Adipose tissue (tissue), 3 donors: ENCODE measurements around the gene CHSY3. TPM values are rescaled to one million over a fixed set of nuclear protein-coding genes. Genes with fewer than 3 reads are reported as not detected.

ENCODE experiments used
- H3K27ac ChIP-seq: one replicate; pipeline ENCODE4 v1.5.1; 2013; ENCODE audit warnings: low read depth, low read length
- WGBS, 3 donors: extraction: QIAGEN DNeasy Blood & Tissue Kit; methylation state at CpG; one replicate each; pipeline ENCODE4 v1.1.7; 2013; 5-methylcytosine and 5-hydroxymethylcytosine counted together
- polyA plus RNA-seq, 3 donors: library from polyadenylated mRNA; stranded (reverse); fragments of 200-250 nt; gene quantifications; one replicate each; pipeline ENCODE4 v1.2.3, GENCODE V29; 2013
- donor health status: healthy with polysubstance abuse.
- donor health status: Bipolar disorder and iron deficiency.
- donor health status: healthy.

The CHSY3 gene
- polyA plus RNA-seq, 3 donors = 0.22 to 2.9 (median 0.36) TPM

- 67 to 82% (median 82%) methylated on average over 3 of the region's 3 CpGs for WGBS, 3 donors
- H3K27ac ChIP-seq = no peak overlapping the region
Observed at GRCh38 chr5:130002876-130003275, 98.6 kb downstream of the CHSY3 start.

GRCh38 chr5:130011986-130012385 is 107.7 kb downstream of the CHSY3 start:
- H3K27ac ChIP-seq = no peak overlapping the region
- 86 to 91% (median 91%) methylated on average over 3 of the region's 3 CpGs for WGBS, 3 donors

GRCh38 chr5:130017173-130017572 is 112.9 kb downstream of the CHSY3 start:
- WGBS, 3 donors = 52 to 74% (median 66%) methylated on average over 4 of the region's 4 CpGs
- H3K27ac ChIP-seq = no peak overlapping the region

- H3K27ac ChIP-seq = no peak overlapping the region
- 85 to 90% (median 87%) methylated on average over 8 of the region's 8 CpGs for WGBS, 3 donors
Observed at GRCh38 chr5:130018641-130019040, 114.4 kb downstream of the CHSY3 start.

GRCh38 chr5:130021000-130021399 is 116.7 kb downstream of the CHSY3 start:
- H3K27ac ChIP-seq = no peak overlapping the region

- WGBS, 3 donors = 91 to 97% (median 93%) methylated on average over 4 of the region's 4 CpGs
- H3K27ac ChIP-seq = no peak overlapping the region
Observed at GRCh38 chr5:130021876-130022275, 117.6 kb downstream of the CHSY3 start.

- WGBS, 3 donors = 77 to 88% (median 86%) methylated on average over 3 of the region's 3 CpGs
- no peak overlapping the region for H3K27ac ChIP-seq
Observed at GRCh38 chr5:130023604-130024003, 119.3 kb downstream of the CHSY3 start.

GRCh38 chr5:130024006-130024405 is 119.7 kb downstream of the CHSY3 start:
- H3K27ac ChIP-seq = no peak overlapping the region

- 95 to 100% (median 96%) methylated on average over 1 of the region's 1 CpG for WGBS, 3 donors
Observed at GRCh38 chr5:130025511-130025910, 121.2 kb downstream of the CHSY3 start.

GRCh38 chr5:130032807-130033206 is 128.5 kb downstream of the CHSY3 start:
- WGBS, 3 donors = 63 to 86% (median 78%) methylated on average over 3 of the region's 3 CpGs
- H3K27ac ChIP-seq = no peak overlapping the region

More at GRCh38 chr5:130025511-130025910, 121.2 kb downstream of the CHSY3 start:
- H3K27ac ChIP-seq = no peak overlapping the region

GRCh38 chr5:130034566-130035210 is 130.4 kb downstream of the CHSY3 start:
- no peak overlapping the region for H3K27ac ChIP-seq

GRCh38 chr5:130035388-130035787 is 131.1 kb downstream of the CHSY3 start:
- WGBS, 3 donors = 81 to 89% (median 83%) methylated on average over 1 of the region's 1 CpG
- H3K27ac ChIP-seq = no peak overlapping the region

GRCh38 chr5:130037905-130038304 is 133.6 kb downstream of the CHSY3 start:
- H3K27ac ChIP-seq = no peak overlapping the region

- WGBS, 3 donors = 89 to 95% (median 94%) methylated on average over 1 of the region's 1 CpG
- H3K27ac ChIP-seq = no peak overlapping the region
Observed at GRCh38 chr5:130043834-130044233, 139.6 kb downstream of the CHSY3 start.

- no peak overlapping the region for H3K27ac ChIP-seq
- WGBS, 3 donors = 81 to 88% (median 81%) methylated on average over 3 of the region's 3 CpGs
Observed at GRCh38 chr5:130045334-130045733, 141.1 kb downstream of the CHSY3 start.

- WGBS, 3 donors = 75 to 88% (median 84%) methylated on average over 3 of the region's 3 CpGs
- H3K27ac ChIP-seq = no peak overlapping the region
Observed at GRCh38 chr5:130050585-130050984, 146.3 kb downstream of the CHSY3 start.

GRCh38 chr5:130052752-130053151 is 148.5 kb downstream of the CHSY3 start:
- H3K27ac ChIP-seq = no peak overlapping the region
- 58 to 81% (median 80%) methylated on average over 1 of the region's 1 CpG for WGBS, 3 donors

GRCh38 chr5:130055572-130055971 is 151.3 kb downstream of the CHSY3 start:
- WGBS, 3 donors = 77 to 86% (median 84%) methylated on average over 4 of the region's 4 CpGs
- H3K27ac ChIP-seq = no peak overlapping the region

GRCh38 chr5:130061746-130062145 is 157.5 kb downstream of the CHSY3 start:
- H3K27ac ChIP-seq = no peak overlapping the region
- 88 to 94% (median 93%) methylated on average over 2 of the region's 2 CpGs for WGBS, 3 donors

- H3K27ac ChIP-seq = no peak overlapping the region
- 83 to 93% (median 89%) methylated on average over 3 of the region's 3 CpGs for WGBS, 3 donors
Observed at GRCh38 chr5:130063603-130064002, 159.3 kb downstream of the CHSY3 start.

- WGBS, 3 donors = 90 to 93% (median 90%) methylated on average over 3 of the region's 3 CpGs
Observed at GRCh38 chr5:130064484-130064883, 160.2 kb downstream of the CHSY3 start.

More at GRCh38 chr5:130064484-130064883, 160.2 kb downstream of the CHSY3 start:
- H3K27ac ChIP-seq = no peak overlapping the region
